GM21576 (cell line): ENCODE measurements around the gene TROAP.
"Not testable (repeated sequence)": the region's sequence is repeated elsewhere in the genome, so short reads cannot be mapped to it uniquely, and the experiment has no call there.

Source experiments
- ATAC-seq: cut with Tn5 transposase; IDR thresholded peaks from one replicate; pipeline ENCODE4 v1.9.1; 2021; ENCODE audit warnings: mild to moderate bottlenecking, moderate library complexity; ENCODE audit not compliant: unreplicated experiment

The TROAP gene

DNA sequence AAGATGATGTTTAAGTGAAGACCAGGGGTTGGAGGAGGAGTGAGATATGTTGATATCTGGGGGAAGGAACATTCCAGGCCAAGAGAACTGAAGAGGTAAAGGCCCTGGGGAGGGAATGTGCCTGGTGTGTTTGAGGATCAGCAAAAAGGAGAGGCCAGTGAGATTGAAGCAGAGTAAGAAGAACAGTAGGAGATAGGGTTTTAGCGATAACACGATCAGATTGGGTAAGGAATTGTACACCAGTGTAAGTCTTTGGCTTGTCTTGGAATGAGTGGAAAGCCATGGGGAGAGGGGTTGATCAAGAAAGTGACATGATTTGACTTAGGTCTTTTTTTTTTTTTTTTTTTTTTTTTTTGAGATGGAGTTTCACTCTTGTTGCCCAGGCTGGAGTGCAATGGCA is 4.8 kb downstream of the TROAP start:
- no peak for ATAC-seq

DNA sequence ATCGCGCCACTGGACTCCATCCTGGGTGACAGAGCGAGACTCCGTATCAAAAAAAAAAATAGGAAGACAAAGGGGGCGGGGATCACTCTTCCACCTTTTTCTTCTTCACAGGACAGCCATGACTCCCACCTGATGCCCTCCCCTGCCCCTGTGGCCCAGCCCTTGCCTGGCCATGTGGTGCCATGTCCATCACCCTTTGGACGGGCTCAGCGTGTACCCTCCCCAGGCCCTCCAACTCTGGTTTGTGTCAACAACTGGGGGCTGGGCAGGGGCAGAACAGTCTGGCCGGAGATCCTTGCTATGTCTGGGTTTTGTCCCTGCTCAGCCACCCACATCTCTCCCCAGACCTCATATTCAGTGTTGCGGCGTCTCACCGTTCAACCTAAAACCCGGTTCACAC is 5.8 kb downstream of the TROAP start:
- ATAC-seq = no peak

DNA sequence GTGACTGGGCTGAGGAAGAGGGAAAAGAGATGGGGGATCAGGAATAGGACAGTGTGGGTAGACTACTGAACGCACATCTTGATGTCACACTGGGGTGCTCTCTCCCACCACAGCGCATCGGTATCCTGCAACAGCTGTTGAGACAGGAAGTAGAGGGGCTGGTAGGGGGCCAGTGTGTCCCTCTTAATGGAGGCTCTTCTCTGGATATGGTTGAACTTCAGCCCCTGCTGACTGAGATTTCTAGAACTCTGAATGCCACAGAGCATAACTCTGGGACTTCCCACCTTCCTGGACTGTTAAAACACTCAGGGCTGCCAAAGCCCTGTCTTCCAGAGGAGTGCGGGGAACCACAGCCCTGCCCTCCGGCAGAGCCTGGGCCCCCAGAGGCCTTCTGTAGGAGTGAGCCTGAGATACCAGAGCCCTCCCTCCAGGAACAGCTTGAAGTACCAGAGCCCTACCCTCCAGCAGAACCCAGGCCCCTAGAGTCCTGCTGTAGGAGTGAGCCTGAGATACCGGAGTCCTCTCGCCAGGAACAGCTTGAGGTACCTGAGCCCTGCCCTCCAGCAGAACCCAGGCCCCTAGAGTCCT is 7.1 kb downstream of the TROAP start:
- ATAC-seq = no peak

DNA sequence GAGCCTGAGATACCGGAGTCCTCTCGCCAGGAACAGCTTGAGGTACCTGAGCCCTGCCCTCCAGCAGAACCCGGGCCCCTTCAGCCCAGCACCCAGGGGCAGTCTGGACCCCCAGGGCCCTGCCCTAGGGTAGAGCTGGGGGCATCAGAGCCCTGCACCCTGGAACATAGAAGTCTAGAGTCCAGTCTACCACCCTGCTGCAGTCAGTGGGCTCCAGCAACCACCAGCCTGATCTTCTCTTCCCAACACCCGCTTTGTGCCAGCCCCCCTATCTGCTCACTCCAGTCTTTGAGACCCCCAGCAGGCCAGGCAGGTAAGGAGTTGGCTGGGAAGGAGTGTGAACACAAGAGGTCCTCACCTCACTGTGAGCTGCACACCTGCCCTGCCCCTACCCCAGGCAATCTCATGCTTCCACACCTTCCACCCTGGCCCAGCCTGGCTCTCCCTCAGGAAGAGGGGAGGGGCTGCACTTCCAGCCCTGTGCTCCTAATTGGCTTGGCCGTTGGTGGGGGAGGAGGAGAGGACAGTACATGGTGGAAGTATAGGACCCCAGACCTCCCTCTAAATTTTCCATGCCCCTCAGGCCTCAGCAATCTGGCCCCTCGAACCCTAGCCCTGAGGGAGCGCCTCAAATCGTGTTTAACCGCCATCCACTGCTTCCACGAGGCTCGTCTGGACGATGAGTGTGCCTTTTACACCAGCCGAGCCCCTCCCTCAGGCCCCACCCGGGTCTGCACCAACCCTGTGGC is 7.8 kb downstream of the TROAP start:
- no peak for ATAC-seq

DNA sequence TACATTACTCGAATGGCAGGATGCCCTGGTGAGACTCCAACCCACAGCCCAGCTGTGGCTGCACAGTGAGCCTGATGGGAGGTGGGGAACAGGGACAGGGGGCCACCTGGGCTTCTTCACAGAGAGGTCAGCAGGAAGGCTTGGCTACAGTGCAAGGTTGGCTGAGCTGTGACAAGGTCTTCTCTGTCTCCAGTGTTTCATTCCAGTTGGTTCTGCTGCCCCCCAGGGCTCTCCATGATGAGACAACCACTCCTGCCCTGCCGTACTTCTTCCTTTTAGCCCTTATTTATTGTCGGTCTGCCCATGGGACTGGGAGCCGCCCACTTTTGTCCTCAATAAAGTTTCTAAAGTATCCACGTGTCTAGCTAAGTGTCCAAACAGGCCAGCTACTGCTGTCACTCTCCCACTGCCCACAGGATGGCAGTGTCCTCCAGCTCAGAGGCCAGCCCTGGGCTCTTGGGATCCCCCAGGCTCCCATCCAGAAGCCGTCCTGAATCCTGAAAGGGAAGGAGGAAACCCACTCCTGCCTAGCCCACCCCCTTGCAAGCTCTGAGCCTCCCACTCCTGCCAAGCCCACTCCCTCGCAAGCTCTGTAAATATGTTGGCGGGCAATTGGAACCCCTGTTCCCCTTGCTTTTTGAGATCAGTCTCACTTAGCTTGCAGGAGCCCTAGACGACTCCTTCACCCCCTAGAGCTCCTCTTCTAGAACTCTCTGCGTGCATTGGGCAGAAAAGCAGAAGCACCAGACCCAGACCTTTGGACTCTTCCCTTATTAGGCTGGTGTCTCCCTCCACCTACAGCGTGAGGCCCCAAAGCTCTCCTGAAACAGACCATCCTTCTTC is 8.5 kb downstream of the TROAP start:
- ATAC-seq = no peak

DNA sequence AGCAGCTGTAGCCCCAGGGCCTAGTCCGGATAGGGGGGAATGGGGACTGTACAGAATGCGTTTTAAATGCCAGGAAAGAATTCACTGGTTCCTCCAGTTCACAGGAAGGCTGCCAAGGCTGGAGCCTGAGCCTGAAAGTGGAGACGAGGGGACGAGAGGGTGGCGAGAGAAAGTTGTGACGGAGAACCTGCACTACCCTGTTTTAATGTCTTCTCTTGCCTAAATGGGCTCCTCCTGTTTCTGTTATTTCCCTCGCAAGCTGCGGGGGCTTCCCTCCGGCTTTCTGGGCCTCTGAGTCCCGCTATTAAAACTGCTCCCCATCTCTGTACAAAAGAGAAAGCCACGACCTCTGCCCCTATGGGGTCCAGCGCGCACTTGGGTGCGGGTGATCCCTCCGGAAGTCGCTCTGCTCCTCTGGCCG is 9.4 kb downstream of the TROAP start:
- ATAC-seq = no peak

DNA sequence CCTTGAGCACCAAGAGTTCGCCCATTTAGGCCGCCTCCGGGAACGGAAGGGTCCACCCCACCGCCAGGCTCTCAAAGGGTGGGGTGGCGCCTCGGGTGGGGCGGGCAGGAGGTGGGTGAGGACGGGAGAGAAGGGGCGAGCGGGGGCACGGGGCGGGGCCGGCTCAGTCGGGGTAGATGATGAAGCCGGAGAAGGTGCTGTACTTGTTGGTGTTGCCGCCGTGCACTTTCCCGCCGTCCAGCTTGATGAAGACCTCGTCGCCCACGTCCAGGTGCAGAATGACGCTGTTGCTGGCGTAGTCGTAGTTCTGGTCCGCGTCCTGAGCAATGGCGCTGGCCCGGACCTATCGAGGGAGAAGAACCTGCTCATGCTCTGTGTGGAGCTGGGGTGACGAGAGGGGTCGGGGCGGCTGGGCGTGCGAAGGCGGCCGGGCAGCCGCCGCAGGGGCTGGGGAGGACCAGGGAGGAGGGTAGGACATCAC is 9.9 kb downstream of the TROAP start:
- ATAC-seq = no peak

DNA sequence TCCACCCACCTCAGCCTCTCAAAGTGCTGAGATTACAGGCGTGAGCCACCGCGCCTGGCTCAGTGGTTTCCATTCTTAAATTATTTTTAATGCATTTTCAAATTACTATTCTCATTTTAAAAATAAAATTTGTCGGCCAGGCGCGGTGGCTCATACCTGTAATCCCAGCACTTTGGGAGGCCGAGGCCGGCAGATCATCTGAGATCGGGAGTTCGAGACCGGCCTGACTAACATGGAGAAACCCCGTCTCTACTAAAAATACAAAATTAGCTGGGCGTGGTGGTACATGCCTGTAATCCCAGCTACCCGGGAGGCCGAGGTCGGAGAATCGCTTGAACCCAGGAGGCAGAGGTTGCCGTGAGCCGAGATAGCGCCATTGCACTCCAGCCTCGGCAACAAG is 10.7 kb downstream of the TROAP start:
- not testable (repeated sequence) for ATAC-seq

DNA sequence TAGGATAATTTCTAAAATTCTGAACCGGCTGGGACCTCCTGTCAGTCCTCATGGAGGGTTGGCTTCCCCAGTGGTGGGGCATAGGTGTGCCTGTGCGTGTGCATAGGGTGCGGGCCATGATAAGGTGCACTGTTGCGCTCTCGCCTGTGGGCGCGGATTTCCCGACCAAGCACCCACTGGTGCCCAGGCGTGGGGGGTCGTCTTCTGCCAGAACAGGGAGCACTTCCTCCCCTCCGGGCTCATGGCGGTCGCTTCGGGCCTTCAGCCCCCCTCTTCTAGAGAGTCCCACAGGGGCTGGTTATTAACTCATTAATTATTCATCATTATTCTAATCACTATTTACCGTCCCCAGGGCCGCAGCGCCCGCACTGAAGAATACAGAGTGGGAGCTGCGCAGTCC is 11.2 kb downstream of the TROAP start:
- no peak for ATAC-seq

DNA sequence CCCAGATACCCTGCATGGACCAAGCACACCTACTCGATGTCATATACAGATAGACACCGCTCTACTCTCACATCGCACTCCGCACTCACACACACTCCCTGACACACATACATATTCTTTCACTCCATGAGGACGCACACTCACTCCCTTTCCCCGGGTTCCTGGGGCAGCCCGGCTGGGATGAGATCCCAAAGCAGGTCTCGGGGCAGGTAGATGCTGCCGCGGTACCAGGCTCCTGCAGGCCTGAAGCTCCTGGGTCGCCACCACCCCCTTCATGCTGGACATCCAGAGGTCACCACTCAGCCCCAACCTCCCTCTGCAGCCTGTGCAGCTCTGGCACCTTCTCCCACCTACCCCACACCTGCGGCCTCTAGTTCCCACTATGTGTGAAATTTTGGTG is 11.6 kb downstream of the TROAP start:
- ATAC-seq = no peak

DNA sequence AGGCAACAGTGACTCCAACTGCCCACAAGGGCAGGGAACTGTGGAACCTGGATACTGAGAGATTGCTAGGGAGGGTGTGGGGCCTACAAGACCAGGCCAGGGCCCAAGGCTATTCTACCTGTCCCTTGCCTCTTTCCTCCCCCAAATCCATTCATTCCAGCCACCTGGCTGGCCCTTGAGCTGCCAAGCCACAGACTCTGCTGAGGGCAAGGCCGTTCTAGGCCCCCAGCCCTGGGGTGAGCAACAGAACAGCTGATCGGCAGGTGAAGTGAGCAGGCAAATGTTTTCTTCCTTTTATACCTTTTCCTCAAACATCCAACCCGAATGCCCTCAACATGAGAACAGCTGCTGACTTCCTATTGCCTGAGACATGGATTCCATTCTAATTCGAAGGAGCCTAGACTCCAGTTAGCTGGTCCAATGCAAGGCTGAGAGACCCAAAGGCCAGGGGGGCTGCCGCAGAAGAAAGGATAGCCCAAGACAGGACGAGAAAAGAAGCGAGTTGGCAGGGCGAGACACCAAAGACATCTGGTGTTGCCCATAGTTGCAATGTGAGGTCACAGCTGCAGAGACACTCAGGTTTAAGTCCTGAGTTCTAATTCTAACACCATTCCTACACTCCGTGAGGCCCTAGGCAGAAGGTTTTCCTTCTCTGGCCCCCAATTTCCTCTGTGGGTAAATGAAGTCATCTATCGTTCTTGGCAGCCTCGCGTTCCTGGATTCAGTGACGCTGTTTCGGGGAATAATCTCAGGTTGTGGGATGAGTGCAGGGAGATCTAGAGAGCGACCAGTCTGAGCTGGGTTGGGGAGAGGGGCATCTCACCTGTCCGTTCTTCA is 12.3 kb downstream of the TROAP start:
- no peak for ATAC-seq

DNA sequence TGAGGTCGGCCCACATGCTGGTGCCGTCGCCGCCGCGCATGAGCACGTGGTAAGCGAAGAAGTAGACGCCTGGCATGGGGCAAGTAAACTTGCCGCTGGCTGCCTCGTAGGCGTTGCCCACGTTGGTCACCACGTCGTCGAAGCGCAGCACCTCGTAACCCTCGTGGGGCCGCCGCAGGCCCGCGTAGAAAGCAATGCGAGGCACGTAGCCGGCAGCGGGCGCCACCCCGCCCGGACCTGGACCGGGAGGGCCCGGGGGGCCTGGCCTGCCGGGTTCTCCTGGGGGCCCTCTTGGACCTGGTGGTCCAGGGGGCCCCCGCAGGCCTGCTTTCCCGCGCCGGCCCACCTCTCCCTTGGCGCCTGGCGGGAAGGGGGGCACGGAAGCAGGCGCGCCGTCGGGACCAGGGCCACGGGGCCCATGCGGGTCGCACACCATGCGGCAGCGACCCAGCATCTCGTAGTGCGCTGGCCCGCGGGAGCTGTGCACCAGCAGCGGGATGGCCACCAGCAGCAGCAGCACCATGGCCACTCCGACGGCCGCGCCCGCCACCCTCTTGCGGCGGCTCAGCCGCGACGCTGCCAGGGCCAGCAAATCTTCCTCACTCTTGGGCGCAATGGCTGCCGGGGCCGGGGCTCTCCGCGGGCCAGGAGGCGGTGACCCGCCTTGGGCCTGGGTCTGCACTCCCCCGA is 13.0 kb downstream of the TROAP start:
- ATAC-seq = no peak

DNA sequence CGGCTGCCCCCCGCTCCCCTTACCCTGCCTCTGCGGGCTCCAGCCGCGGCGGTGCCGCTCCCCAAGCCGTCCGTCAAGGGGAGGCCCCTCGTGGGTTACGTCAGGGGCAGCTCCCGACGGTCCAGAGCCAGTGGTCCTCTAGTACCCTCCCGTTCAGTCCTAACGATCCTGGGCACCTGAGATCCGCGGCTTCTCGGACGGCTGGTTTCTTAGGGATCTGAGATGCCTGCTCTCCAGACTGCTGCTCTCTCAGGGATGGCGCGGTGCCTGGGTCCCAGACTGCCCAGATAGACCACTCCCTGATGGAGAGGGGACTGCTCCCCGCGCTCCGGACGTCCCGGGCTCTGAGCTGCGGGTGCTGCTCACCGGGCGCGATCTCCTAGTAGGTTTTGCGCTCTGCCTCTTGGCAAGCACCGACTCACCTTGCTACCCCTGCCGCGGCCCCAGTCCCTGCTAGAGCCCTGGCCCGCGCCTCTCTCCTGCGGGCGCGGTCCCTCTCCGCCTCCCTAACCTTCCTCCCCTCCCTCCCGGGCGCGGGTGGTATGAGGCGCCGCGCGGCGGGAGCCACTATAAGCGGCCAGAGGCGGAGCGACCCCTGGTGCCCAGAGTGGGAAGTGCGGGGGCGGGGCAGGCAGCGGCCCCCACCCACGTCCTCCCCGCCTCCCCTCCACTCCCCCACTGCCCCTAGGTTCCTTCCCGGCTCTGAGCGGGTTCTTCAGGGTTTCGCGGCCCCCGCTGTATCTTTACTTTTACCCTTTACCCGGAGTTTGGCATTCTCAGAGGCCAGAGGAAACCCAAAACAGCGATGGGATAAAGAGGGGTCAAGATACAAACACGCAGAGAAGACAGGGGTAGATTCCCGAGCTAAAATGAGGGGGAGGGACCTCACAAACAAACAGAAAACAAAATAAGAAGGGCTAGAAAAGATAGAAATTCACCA is 13.9 kb downstream of the TROAP start, which contains the start of gene C1QL4:
Gene C1QL4, minus strand, starts transcription at position 544 of the 940 bp plus-strand sequence. CDS start 711 bp downstream, outside the sequence.
- ATAC-seq = peak; percentile 63

DNA sequence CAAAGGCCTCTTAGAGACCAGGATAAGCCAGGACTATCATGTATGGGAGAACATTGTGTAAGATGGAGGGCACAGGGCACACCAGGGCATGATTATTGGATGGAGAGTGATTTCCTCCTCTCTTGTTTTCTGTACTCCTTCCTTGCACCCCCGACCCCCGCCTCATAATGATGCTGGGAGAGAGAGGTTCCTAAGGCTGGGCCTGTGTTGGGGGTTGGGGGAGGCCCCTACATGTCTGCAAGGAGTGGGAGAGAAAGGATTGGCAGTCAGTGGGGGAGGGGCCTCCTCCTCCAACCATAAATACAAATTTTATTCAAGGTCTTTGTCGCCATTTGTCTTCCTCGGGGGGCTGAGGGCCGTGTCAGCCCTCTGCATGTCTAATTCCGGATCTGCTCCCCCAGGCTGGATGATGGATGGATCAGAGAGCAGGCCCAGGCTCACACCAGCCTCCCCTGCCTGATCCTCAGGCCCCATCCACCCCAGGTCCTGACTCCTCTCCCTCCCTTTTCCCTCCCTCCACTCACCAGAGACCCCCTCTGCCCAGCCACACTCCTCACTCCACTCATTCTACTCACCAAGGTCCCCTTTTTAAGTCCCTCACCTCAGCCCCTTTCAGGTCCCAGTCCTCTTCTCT is 15.9 kb downstream of the TROAP start:
- ATAC-seq = no peak

DNA sequence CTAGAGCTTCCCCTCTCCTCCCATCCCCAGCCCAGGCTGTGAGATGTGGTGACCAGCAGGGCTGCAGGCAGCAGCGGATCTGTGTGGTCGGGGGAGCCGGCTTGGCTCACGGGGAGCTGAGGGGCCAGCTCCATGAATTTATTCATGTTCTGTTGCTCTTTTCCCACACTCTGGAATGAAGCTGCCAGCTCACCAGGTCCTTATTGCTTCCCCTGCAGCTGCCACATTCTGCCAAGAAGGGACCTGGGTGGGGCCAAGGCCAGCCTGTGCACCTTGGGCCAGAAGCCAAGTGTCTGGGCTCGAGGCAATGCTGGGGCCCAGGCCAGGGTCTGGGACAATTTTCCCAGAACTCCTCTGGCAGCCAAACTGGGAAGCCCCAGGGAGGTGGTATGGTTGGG is 16.4 kb downstream of the TROAP start:
- ATAC-seq = no peak

DNA sequence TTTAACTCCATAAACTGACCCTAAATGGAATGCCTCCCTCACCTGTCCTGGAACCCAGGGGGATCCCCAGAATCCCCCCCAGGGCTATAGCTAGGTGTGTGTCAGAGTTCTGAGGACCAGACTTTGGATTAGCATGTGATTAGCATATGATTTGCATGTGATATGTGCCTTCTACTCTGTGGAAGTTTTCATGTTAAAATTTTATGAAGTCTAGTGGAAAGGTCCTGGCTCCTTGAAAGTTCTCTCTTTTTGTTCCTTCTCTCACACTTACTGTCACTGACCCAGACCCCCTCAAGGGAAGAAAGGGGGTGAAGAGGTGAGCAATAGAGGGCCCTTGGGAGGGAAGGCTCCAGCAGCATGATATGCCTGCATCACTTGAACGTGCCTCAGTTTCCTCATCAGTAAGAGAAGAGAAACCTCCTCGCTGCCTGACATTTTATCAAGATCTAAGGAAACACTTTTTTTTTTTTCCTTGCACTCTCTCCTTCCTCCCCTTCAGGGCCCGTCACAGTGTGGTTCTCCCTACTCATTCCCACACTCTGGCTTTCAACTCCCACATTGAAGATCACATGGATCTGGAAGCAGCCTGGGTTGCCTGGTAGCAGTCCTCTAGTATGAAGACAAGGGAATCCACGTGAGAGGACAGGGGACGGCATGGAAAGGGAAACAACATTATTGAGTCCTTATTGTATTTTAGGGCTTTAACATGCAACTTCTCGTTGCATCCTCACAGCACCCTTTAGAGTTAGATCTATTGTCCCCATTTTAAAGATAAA is 17.2 kb downstream of the TROAP start:
- ATAC-seq = no peak

DNA sequence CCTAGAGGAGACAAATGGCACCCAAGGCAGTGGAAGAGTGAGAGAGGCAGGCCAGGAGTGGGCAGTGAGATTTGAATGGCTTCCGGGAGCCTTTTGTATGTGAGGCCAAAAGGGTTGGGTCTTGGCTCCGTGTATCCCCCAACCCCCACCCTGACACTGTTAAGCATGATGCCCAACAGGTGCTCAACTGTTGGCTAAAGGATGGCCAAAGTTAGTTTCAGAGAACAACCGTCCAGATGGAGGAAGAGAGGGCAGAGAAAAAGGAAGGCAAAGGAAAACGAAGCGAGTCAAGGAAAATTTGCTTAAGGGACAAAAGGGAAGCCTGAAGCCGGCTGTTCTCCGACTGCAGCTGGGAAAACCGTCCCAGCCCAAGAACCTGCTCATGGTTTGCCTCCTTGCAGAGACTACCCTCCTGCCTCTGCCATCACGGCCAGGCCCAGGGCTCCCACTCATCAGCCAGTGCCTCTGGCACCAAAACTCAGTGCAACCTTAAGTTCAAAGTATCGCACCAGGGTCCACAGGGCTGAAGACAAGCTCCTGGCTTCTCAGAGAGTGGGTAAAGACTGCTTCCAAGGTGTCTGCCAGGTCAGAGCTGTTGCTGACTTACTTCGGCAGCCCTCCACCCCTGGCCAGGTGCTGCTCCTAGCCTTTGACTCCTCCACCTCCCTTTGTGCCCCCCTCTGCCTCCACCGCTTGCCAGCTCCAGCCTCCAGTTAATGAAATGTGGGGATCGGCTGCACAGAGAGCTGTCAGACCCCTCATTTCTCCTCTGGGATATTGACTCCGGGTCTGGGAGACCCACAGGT is 18.1 kb downstream of the TROAP start:
- no peak for ATAC-seq
